Measurements from ENCODE around the gene CFAP161. TPM values are rescaled to one million over a fixed set of nuclear protein-coding genes. Genes with fewer than 3 reads are reported as not detected.

Gene CFAP161
- total RNA-seq, 1 donor from 2014 or later, result not detected

GRCh38 chr15:81197688-81198281 lies 63.7 kb downstream of the CFAP161 start:
- intact Hi-C loops (cut with micrococcal nuclease), result no loop called here
- Mint-ChIP-seq H3K4me3 (no peak overlapping the region), H3K36me3 (ENCODE audit: low read depth) (no peaks in the 10 kb centered on the region), H3K27ac (no peak overlapping the region), H3K4me1 (ENCODE audit: low read depth) (no peaks in the 10 kb centered on the region), H3K9me3 (no peaks in the 10 kb centered on the region), H3K27me3 (ENCODE audit: insufficient read depth) (no peaks in the 10 kb centered on the region)
- DNase-seq (ENCODE audit: low spot score), result no peak

Other genes with a start within 250 kb of the CFAP161 start
- gene MESD, start 144.5 kb upstream of the CFAP161 start, total RNA-seq, result 29.5 and 30.2 TPM in 2 replicates
- gene TLNRD1, start 133.3 kb upstream of the CFAP161 start, total RNA-seq, result 30.2 and 30.8 TPM in 2 replicates
- 107 and 111 TPM in 2 replicates for gene IL16, start 62.6 kb downstream of the CFAP161 start, total RNA-seq
- gene STARD5, start 189.9 kb downstream of the CFAP161 start, total RNA-seq, result 4.5 and 4.6 TPM in 2 replicates
- gene TMC3, start 239.9 kb downstream of the CFAP161 start, total RNA-seq, result not detected in 2 replicates

All from activated T-helper 1 cell treated with anti-CD3 and anti-CD28 coated beads, Interleukin-12 subunit alpha, Interleukin-12 subunit beta, Interleukin-2, Interleukin-4 antibody, amounts not matched to agents 30 ng/mL and 10 ng/mL and 1 ng/mL, durations not matched to agents 14 hours and 24 hours and 36 hours (primary cell).